Measurements from ENCODE around the gene ITPRID1. TPM values are rescaled to one million over a fixed set of nuclear protein-coding genes. Genes with fewer than 3 reads are reported as not detected.

Gene ITPRID1
- total and polyA plus RNA-seq, 2 of the 8 experiments (the other 6 are each of a cell fraction or from before 2014, with no cell fraction given), result 0.09 to 0.47 TPM

- Histone ChIP-seq H2BK120ac (replicated peaks; ENCODE audit: low read depth, low read length) (no peak overlapping the region), H3K9me3 (ENCODE audit: insufficient read depth in 2 of 2, low read depth in 1 of 2, low read length in 1 of 2) (no peaks in the 10 kb centered on the region), H3K79me2 (ENCODE audit: control insufficient read depth in 1 of 2, insufficient read depth in 2 of 2, low read length in 2 of 2) (no peaks in the 10 kb centered on the region), H4K91ac (replicated peaks; ENCODE audit: insufficient read length, low read length) (no peak overlapping the region), H3K23me2 (ENCODE audit: low read depth, low read length) (no peaks in the 10 kb centered on the region), H3K27ac (ENCODE audit: low read depth, low read length) (no peak overlapping the region), H3K23ac (ENCODE audit: insufficient read length) (no peak overlapping the region), H2BK20ac (ENCODE audit: low read length) (no peak overlapping the region), H3K9ac (replicated peaks in 1 of 4; ENCODE audit: extremely low read depth in 1 of 4, low read depth in 3 of 4, low read length in 3 of 4) (no peak overlapping the region), H3K56ac (replicated peaks; ENCODE audit: insufficient read length, low read depth, low read length) (no peak overlapping the region), H4K5ac (ENCODE audit: insufficient read length, low read depth, low read length) (no peak overlapping the region), H3K36me3 (ENCODE audit: control insufficient read depth in 2 of 4, insufficient read depth in 4 of 4, low read length in 3 of 4) (no peaks in the 10 kb centered on the region), H3K18ac (ENCODE audit: extremely low read depth, low read length) (no peak overlapping the region), H2BK5ac (ENCODE audit: low read depth, low read length) (no peak overlapping the region), H3K4ac (replicated peaks; ENCODE audit: insufficient read length, low read depth, low read length) (no peak overlapping the region), H4K20me1 (replicated peaks in 1 of 2; ENCODE audit: control insufficient read depth in 1 of 2, insufficient read depth in 2 of 2, low read length in 2 of 2) (no peaks in the 10 kb centered on the region), H3K4me2 (ENCODE audit: insufficient read depth in 1 of 2, low read depth in 2 of 2, low read length in 2 of 2) (no peak overlapping the region), H2BK12ac (ENCODE audit: low read depth, low read length) (no peak overlapping the region), H3K4me3 (ENCODE audit: extremely low read depth in 1 of 4, insufficient read depth in 2 of 4, low read depth in 3 of 4, low read length in 4 of 4) (no peak overlapping the region), H2BK15ac (ENCODE audit: low read length) (no peak overlapping the region), H4K8ac (ENCODE audit: extremely low read depth, insufficient read depth, low read length) (no peak overlapping the region), H2AK5ac (ENCODE audit: low read depth, low read length) (no peak overlapping the region), H3K79me1 (ENCODE audit: low read depth, low read length) (no peaks in the 10 kb centered on the region), H3K27me3 (replicated peaks in 1 of 4; ENCODE audit: control insufficient read depth in 3 of 4, extremely low read depth in 1 of 4, insufficient read depth in 3 of 4, low read length in 3 of 4) (no peaks in the 10 kb centered on the region), H2AFZ (ENCODE audit: low read length) (no peak overlapping the region), H3K14ac (ENCODE audit: insufficient read length) (no peak overlapping the region), H3K4me1 (replicated peaks in 1 of 4; ENCODE audit: control insufficient read depth in 3 of 4, insufficient read depth in 4 of 4, low read length in 3 of 4) (peaks cover 0 to 4% (median 0%) of the 10 kb centered on the region in 4 experiments; a peak in 1 of 7 replicates)
- no peak for TF ChIP-seq ATF2 (IDR thresholded peaks at IDR 0.05; ENCODE audit: low read length)
- FAIRE-seq (no peak), DNase-seq (ENCODE audit: low read depth in 1 of 2, low spot score in 2 of 2) (no peak)
- 89% methylated on average over 6 of the region's 6 CpGs; no CpG with 5 or more reads in 1 of the 2 experiments for WGBS, 2 experiments (ENCODE audit: extremely low coverage in 1 of 2, insufficient coverage in 1 of 2, insufficient read length in 1 of 2, insufficient replicate concordance in 2 of 2, low coverage in 1 of 2, low lambda C conversion rate in 2 of 2, missing lambda C conversion rate in 1 of 2)
- POLR2A ChIA-PET (ENCODE audit: partially characterized antibody), result no interaction called here
- CTCF ChIA-PET (ENCODE audit: partially characterized antibody), result interaction anchor here (0.6 to 2.5 kb wide), 11 partner anchors 9 to 1090 kb away, joined by 3 to 8 read pairs (median 3); partner anchors contain the start of genes ADCYAP1R1 and PPP1R17
Measured at GRCh38 chr7:31695859-31696614, 182.1 kb downstream of the ITPRID1 start.
